Measurements from ENCODE around the gene SEPTIN5.

The SEPTIN5 gene

DNA sequence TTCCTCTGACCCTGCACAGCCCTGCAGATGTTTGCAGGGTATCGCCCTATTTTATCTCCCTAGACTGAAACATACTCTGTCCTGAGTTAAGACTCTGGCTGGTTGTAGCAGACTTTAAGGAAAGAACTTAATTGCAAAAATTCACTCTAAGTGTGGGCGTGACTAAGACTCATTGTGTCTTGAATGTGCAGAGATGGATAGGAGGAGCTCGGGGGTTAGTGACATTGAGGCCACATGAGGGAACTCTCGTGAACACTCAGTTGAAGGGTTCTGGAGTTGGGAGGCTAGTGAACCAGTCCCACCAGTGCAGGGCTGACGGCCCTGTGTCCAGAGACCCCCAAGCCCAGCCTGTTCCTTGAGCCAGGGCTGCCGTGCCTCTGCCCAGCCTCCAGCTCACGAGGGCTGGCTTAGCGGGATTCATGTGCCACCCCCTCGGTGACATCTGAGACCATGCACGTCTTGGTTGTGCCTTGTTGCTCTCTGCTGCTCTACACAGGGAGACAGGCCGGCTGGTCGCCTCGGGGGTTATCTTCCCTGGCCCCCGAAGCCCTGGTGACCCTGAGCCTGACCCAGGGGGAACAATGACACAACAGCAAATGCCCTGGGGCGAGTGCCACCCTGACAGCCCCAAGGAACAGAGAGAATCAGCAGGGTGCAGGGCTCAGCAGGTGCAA lies 34.8 kb downstream of the SEPTIN5 start:
- no peak for DNase-seq (ENCODE audit: low spot score)

GRCh38 chr22:19749876-19750275 lies 35.6 kb downstream of the SEPTIN5 start:
- no peak for DNase-seq (ENCODE audit: low spot score)

- no peak for DNase-seq (ENCODE audit: low spot score)
These were observed 36.5 kb downstream of the SEPTIN5 start for GRCh38 chr22:19750507-19751490.

- DNase-seq (ENCODE audit: low spot score) = no peak
These were observed 37.4 kb downstream of the SEPTIN5 start for GRCh38 chr22:19751497-19752245.

- no peak for DNase-seq (ENCODE audit: low spot score)
These were observed 39.0 kb downstream of the SEPTIN5 start for GRCh38 chr22:19753090-19753842.

- DNase-seq (ENCODE audit: low spot score) = no peak
These were observed 39.8 kb downstream of the SEPTIN5 start for GRCh38 chr22:19753996-19754700.

GRCh38 chr22:19754701-19755144 lies 40.4 kb downstream of the SEPTIN5 start:
- no peak for DNase-seq (ENCODE audit: low spot score)

DNA sequence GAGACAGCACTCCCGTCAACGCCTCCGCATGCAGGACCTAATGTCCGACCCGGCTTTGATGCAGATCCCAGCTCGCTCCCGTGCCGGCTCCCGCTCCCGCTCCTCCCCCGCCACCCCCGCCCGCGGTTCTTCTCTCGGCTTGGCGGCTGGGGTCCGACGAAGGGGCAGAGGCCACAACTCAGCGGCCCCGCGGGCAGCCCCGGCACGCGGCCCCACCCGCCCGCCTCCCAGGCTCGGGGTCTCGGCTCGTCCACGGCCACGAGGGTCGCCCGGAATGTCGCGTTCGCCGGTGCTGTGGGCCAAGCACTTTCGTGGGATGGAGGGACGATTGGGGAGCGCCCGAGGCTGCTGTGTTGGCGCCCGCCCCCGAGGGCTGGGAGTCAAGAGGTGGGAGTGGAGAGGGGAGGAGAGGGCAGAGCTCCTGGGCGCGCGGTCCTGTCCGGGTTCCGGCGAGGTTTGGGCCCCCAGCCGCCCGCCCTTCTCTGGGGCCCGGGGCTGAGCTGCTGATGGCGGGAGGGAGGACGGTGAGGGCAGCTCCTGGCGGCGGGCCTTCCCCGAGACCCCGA lies 40.9 kb downstream of the SEPTIN5 start:
- DNase-seq (ENCODE audit: low spot score) = no peak

DNA sequence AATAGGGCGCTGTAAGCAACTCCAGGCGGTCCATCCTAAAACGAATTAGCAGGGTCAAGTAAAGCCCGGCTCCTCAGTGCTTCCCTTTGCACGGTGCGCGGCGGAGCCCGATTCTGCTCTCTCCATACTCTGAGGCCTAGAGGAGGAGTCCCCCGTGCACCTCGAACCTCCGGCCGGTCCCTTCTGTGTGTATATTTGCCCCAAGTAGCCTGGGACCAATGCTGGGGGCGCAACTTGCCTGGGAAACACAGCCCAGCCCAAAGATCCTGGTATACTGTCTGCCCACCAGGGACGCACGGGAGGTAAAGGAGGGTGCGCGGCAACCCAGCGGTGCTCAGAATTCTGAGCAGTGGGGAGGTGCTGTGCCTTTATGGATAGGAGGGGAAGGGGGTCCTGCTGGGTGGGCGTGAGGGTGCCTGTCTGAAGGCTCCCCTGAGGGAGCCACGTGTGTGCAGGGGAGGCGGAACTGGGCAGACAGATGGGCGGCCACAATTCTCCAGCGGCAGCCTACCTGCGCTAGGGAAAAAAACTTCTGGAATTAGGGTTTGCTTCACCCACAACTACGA lies 41.5 kb downstream of the SEPTIN5 start:
- DNase-seq (ENCODE audit: low spot score) = no peak

DNA sequence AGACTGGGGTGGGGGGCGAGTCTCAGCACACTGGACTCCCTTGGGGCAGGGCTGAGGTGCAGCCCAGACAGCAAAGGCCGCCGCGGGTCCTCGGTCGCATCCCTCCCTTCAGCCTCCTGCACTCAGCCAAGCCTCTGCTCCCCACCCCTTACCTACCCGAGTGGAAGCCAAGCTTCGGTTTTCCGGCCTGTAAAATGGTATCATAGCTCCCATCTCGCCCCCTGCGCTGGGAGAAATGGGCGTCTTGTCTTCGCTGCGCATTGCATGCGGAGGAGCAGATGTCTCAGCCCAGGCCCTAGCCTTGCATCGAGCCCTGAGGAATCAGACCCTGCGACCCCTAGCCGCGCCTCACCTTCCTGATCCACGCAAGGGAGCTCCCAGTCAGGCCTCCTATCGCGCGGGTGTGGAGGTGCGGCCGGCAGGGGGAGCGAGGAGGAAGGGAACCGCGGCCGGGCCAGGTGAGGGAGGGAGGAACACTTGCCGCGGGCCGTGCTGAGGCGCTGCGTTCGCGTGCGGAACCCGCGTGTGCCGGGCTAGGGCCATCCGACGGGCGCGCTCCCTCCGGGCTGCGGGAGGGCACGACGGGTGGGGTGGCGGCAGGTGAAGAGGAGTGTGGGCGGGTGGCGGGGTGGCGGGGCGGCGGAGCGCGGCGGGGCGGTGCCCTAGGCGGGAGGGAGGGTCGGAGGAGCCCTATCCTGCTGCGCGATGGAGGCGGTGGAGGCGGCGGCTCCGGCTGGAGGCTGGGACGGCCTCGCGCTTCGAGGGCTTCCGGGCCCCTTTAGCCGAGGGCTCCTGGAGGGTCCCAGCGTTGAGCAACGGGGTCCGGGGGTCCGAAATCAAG lies 42.2 kb downstream of the SEPTIN5 start:
- peak; percentile 61 for DNase-seq (ENCODE audit: low spot score)

DNA sequence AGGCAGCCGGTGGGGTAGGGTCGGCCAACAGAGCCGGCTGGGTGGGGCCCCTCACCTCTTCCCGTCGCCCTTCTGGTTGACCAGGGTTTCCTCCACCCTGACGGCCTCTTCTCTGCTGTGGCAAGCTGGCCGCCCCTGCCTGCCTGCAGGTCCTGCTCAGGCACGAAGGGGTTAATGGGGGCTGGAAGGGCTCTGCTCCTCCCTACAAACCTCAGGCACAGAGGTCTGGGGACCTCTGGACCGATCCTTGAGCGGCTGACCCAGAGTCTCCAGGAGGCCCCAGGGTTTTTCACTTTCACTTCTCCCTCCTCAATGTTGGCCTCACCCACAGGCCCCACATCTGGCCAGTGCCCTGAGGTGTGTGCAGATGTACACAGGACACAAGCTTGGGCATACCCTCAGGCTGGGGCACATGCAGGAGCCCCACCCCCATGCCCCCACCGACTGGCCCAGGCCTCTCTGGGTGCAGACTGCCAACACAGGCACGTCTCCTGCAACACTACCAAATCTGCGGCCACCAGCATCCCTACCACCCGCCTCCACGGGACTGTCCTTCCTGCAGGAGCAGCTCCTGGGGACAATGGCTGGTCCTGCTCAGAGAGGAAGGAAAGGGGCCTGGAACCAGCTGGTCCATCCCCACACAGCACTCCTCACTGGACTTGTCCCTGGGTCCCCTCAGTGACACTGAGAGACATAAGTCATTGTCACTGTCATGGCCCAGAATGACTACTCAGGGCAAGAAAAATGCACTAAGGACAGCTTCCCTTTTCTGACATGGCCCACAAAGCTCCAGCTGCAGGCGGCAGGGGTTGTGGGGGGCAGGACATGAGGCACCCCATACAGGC lies 43.1 kb downstream of the SEPTIN5 start:
- no peak for DNase-seq (ENCODE audit: low spot score)

DNA sequence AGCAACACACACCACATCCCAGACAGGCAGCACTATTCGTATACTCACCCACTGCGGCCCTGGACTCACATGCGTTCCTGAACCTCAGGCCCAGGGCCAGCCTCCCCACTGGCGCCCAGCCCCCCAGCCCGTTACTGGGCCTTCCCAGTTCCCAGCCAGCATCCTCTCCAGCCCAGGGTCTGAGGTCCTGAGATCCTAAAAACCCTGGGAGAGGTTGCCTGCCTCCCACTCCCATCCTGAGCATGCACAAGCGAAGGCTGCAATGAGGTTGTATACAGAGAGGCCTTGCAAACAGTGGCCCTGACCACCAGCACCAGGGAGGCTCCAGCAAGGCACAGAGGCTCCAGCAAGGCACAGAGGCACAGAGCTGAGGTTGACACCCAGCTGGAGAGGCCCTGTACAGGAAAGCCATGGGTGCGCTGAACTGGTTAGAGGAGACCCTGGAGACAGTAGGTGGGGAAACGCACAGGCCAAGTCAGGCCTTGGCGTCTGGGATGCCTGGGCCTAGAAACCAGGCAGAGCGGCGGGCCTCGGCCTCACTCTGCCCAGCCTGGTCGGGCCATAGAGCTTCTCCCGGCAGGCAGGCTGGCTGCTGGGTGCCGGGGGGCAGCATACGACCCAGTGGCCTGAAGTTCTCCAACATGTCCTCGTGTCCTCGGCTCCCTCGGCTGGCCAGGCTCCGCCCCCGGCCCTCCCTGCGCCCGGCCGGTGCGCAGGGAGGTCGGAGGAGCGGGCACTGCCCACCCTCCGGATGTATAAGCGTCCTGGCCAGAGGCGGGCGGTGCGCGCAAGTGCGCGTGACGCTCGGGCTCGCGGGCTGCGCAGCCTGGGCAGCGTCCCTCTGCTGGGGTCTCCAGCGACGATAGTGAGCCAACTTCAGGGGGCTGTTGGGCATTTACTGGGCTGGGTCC lies 43.9 kb downstream of the SEPTIN5 start:
- DNase-seq (ENCODE audit: low spot score) = no peak

DNA sequence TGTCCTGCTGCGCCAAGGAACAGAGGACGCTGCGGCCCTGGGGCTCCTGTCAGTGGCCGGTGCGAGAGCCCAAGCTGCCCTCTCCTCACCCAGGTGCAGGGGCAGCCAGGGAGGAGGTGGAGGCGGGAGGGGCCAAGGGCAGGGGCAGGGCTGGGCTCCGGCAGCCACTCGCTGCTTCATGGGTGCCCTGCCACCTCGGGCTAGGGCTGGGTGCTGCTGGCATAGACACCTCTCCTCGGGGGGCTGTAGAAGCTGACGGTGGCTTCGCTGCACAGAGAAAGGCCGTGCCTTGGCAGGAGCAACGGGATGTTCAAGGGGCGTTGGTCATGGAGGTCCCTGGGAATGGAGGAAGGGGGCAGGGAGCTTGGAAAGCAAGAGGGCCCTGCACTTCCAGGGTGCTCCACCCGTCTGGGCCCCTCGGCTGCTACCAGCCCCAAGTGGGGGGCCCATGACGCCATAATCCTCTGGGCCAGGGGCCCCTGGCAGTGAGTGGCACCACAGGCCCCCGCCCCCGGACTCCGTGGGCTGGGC lies 44.7 kb downstream of the SEPTIN5 start:
- DNase-seq (ENCODE audit: low spot score) = no peak

DNA sequence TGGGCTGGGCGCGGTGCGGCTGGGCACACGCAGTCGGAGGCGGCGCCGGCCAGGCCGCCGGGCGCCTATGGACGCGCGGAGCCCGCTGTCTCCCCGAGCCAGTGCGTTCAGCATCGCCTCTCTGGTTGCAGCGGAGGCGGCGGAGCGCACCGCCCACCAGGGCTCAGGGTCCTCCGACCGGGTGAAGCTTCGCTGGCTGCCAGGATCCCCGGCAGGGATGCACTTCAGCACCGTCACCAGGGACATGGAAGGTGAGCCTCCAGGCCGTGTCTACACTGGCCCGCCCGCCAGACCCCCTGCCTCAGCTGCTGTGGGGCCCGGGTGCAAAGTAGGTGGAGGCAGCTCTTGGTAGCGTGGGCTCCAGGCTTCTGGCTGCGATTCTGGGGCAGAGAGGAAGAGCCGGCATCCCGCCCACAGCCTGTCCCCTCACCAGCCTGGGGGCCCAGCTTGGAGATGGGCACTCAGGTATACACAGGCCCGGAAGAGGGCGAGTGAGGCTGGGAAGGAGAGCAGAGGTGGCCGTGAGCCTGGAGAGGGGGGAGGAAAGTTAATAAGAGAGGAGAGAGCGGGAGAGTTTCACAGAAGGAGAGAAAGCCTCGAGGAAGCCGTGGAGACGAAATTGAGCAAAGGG lies 45.2 kb downstream of the SEPTIN5 start:
- no peak for DNase-seq (ENCODE audit: low spot score)

GRCh38 chr22:19760058-19760950 lies 46.0 kb downstream of the SEPTIN5 start, which contains the start of gene TBX1:
TBX1 (plus strand) TSS chr22:19760778; CDS start chr22:19760844, 66 bp downstream.
- no peak for DNase-seq (ENCODE audit: low spot score)

Data from CD4-positive, alpha-beta T cell treated with Interleukin-2 at 100 ng/mL for 4 hours (primary cell).